Measurements from ENCODE around the gene NSFL1C.

DNA sequence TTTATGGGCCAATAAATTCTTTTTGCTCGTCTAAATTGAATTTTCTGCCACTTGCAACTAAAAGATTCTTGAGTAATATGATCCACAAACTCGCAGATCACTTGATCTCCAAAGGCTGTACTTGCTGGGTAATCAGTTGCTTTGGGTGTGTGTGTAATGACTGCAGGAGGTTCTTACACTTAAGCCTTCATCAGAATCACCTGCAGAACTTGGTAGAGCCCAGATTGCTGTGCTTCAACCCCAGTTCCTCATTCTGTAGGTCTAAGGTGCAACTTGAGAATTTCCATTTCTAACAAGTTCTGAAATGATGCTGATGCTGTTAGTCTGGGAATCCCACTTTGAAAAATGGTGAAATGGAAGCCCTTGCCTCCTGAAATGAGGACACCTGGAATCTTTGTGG lies 60.8 kb downstream of the NSFL1C start:
- TF ChIP-seq, protein P1, sequence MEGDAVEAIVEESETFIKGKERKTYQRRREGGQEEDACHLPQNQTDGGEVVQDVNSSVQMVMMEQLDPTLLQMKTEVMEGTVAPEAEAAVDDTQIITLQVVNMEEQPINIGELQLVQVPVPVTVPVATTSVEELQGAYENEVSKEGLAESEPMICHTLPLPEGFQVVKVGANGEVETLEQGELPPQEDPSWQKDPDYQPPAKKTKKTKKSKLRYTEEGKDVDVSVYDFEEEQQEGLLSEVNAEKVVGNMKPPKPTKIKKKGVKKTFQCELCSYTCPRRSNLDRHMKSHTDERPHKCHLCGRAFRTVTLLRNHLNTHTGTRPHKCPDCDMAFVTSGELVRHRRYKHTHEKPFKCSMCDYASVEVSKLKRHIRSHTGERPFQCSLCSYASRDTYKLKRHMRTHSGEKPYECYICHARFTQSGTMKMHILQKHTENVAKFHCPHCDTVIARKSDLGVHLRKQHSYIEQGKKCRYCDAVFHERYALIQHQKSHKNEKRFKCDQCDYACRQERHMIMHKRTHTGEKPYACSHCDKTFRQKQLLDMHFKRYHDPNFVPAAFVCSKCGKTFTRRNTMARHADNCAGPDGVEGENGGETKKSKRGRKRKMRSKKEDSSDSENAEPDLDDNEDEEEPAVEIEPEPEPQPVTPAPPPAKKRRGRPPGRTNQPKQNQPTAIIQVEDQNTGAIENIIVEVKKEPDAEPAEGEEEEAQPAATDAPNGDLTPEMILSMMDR (IDR thresholded peaks at IDR 0.05) = no peak
- no peak for TF ChIP-seq POLR2A (IDR thresholded peaks at IDR 0.05)
- TF ChIP-seq POLR2AphosphoS5 (IDR thresholded peaks at IDR 0.05) = no peak
